Right lobe of liver (tissue), 4 donors: ENCODE measurements around the gene MAEA.

ENCODE experiments used
- POLR2A ChIP-seq: fragments of 450-650 bp; IDR thresholded peaks from one replicate; pipeline ENCODE4 v1.6.1; 2017; ENCODE audit warnings: antibody characterized with exemption, mild to moderate bottlenecking
- TF ChIP-seq, protein P1 (sequence below), 4 donors: fragments of 200-600 bp in 3 of 4; fragments of 450-650 bp in 1 of 4; IDR thresholded peaks; one replicate each; pipeline versions ENCODE4 v1.5.1 to v1.8.0; 2016 to 2022; ENCODE audit warnings: antibody characterized with exemption in 4 of 4, mild to moderate bottlenecking in 2 of 4
- donor health status: DM: no; HTN: no; CAD: no.
- donor health status: DM: no; HTN: no; CAD: no.
- donor health status: DM: no; HTN: yes; CAD: no.

DNA sequence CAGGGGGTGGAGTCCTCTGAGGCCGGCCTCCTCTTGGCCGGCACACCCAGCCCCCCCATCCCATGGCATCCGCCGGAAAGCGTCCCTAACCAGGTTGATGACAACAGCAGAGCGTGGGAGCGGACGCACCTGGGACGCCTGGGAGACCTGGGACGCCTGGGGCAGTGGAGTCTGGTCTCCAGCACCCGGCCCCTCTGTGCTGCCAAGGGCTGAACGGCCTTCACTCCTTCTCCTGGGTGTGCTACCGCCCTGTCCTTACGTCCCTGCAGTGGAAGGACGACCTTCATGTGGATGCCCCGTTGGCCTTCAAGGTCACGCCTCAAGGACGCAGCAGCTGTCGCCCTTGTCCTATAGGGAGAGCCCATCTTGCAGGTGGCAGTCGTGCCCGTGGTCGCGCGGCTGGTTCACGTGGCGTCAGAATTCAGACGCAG lies 89.7 kb downstream of the MAEA start:
- TF ChIP-seq, protein P1, sequence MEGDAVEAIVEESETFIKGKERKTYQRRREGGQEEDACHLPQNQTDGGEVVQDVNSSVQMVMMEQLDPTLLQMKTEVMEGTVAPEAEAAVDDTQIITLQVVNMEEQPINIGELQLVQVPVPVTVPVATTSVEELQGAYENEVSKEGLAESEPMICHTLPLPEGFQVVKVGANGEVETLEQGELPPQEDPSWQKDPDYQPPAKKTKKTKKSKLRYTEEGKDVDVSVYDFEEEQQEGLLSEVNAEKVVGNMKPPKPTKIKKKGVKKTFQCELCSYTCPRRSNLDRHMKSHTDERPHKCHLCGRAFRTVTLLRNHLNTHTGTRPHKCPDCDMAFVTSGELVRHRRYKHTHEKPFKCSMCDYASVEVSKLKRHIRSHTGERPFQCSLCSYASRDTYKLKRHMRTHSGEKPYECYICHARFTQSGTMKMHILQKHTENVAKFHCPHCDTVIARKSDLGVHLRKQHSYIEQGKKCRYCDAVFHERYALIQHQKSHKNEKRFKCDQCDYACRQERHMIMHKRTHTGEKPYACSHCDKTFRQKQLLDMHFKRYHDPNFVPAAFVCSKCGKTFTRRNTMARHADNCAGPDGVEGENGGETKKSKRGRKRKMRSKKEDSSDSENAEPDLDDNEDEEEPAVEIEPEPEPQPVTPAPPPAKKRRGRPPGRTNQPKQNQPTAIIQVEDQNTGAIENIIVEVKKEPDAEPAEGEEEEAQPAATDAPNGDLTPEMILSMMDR (IDR thresholded peaks at IDR 0.05) = no peak
- no peak for TF ChIP-seq POLR2A
